ENCODE results near the gene C2orf92.

Gene C2orf92

GRCh38 chr2:97739893-97740245 is 70.4 kb downstream of the C2orf92 start:
- in situ Hi-C loops (cut with MboI; ENCODE audit: low sequenced_read_pairs): no loop called here

GRCh38 chr2:97740590-97741182 is 71.2 kb downstream of the C2orf92 start:
- in situ Hi-C loops (cut with MboI; ENCODE audit: low sequenced_read_pairs): no loop called here

- in situ Hi-C loops (cut with MboI; ENCODE audit: low sequenced_read_pairs): no loop called here
Measured at GRCh38 chr2:97741251-97741650, 71.7 kb downstream of the C2orf92 start.

GRCh38 chr2:97741686-97742085 is 72.2 kb downstream of the C2orf92 start:
- in situ Hi-C loops (cut with MboI; ENCODE audit: low sequenced_read_pairs): no loop called here

GRCh38 chr2:97742381-97742847 is 72.9 kb downstream of the C2orf92 start:
- in situ Hi-C loops (cut with MboI; ENCODE audit: low sequenced_read_pairs): no loop called here

- in situ Hi-C loops (cut with MboI; ENCODE audit: low sequenced_read_pairs): no loop called here
Measured at GRCh38 chr2:97743913-97744312, 74.4 kb downstream of the C2orf92 start.

- in situ Hi-C loops (cut with MboI; ENCODE audit: low sequenced_read_pairs): no loop called here
Measured at GRCh38 chr2:97745474-97746174, 76.1 kb downstream of the C2orf92 start.

GRCh38 chr2:97747285-97747684 is 77.8 kb downstream of the C2orf92 start:
- in situ Hi-C loops (cut with MboI; ENCODE audit: low sequenced_read_pairs): no loop called here

- in situ Hi-C loops (cut with MboI; ENCODE audit: low sequenced_read_pairs): no loop called here
Measured at GRCh38 chr2:97747716-97748115, 78.2 kb downstream of the C2orf92 start.

- in situ Hi-C loops (cut with MboI; ENCODE audit: low sequenced_read_pairs): no loop called here
Measured at GRCh38 chr2:97749581-97749980, 80.1 kb downstream of the C2orf92 start.

GRCh38 chr2:97750017-97750416 is 80.5 kb downstream of the C2orf92 start:
- in situ Hi-C loops (cut with MboI; ENCODE audit: low sequenced_read_pairs): no loop called here

- in situ Hi-C loops (cut with MboI; ENCODE audit: low sequenced_read_pairs): no loop called here
Measured at GRCh38 chr2:97751752-97752151, 82.2 kb downstream of the C2orf92 start.
